Erythroblast (primary cell): ENCODE data around the gene PHACTR3.
"Not testable (repeated sequence)": the region's sequence is repeated elsewhere in the genome, so short reads cannot be mapped to it uniquely, and the experiment has no call there.

Experiments used
- GATA1 ChIP-seq: IDR thresholded peaks from 2 replicates; pipeline ENCODE4 v1.6.1; 2011; ENCODE audit warnings: low read depth, mild to moderate bottlenecking, control low read depth, low read length, moderate library complexity
- POLR2A ChIP-seq: IDR thresholded peaks from 2 replicates; pipeline ENCODE4 v1.6.1; 2011; ENCODE audit warnings: mild to moderate bottlenecking, low read length

DNA sequence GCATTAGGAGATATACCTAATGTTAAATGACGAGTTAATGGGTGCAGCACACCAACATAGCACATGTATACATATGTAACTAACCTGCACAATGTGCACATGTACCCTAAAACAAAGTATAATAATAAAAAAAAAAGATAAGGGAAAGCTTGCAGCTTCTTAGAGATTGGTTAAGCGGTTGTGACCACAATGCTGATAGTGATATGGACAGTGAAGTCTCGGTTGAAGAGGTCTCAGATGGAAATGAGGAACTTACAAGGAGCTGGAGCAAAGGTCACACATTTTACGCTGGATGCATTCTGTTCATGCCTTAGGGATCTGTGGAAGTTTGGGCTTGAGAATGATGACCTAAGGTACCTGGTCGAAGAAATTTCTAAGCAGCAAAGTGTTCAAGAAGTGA is 252.6 kb downstream of the PHACTR3 start:
- not testable (repeated sequence) for TF ChIP-seq POLR2A, GATA1
